GM18951 (cell line): ENCODE measurements around the gene MBNL1.
"Not testable (repeated sequence)": the region's sequence is repeated elsewhere in the genome, so short reads cannot be mapped to it uniquely, and the experiment has no call there.

Experiments used
- POLR2A ChIP-seq: IDR thresholded peaks from 4 replicates; pipeline ENCODE4 v1.6.1; 2011; ENCODE audit warnings: mild to moderate bottlenecking; ENCODE audit not compliant: insufficient read length, insufficient read depth; ENCODE audit errors: extremely low read depth
- in situ Hi-C: fragments of 300-500 bp; cut with MboI; formaldehyde crosslinking; loops from one replicate; pipeline ENCODE4 v1.12.0; 2022; ENCODE audit warnings: low sequenced_read_pairs, mixed read lengths, inconsistent platforms; ENCODE audit not compliant: unreplicated experiment

MBNL1 gene

GRCh38 chr3:152327203-152327602 lies 58.5 kb downstream of the MBNL1 start:
- in situ Hi-C loops, result no loop called here
- no peak for TF ChIP-seq POLR2A

- in situ Hi-C loops, result no loop called here
- TF ChIP-seq POLR2A, result no peak
Observed at GRCh38 chr3:152328841-152329240, 60.1 kb downstream of the MBNL1 start.

DNA sequence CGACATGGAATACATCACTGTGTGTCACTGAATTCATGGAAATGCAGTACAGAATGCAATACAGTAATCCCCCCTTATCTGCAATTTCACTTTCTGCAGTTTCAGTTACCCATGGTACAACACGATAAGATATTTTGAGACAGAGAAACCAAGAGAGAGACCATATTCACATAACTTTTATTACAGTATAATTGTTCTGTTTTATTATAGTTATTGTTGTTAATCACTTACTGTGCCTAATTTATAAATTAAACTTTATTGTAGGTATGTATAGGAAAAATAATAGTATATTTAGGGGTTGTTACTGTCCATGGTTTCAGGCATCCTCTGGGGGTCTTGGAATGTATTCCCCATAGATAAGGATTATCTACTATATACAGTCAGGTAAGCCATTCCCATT lies 61.8 kb downstream of the MBNL1 start:
- no peak for TF ChIP-seq POLR2A
- in situ Hi-C loops, result no loop called here

DNA sequence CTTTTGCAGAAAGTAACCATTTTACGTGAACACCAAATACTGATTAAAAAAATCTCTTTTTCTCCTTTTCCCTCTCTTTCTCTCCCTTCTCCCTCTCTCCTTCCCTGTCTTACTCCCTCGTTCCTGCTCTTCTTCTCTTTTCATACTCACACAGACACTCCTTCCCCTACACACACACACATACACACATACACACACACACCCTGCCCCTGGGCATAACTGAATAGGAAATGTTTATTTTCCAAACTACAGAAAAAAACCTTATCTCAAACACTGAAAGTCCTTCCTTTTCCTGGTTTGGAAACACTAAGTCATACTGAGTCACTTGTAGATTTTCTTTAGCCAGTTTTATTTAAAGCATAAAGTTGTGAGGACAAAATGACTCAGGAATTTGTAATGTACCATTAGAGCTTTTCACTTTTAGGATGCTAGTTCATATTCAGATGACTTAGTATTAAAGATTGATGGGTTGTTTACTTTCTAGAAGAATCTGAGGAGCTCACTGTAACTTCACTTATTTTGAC lies 62.4 kb downstream of the MBNL1 start:
- in situ Hi-C loops, result no loop called here
- no peak for TF ChIP-seq POLR2A

DNA sequence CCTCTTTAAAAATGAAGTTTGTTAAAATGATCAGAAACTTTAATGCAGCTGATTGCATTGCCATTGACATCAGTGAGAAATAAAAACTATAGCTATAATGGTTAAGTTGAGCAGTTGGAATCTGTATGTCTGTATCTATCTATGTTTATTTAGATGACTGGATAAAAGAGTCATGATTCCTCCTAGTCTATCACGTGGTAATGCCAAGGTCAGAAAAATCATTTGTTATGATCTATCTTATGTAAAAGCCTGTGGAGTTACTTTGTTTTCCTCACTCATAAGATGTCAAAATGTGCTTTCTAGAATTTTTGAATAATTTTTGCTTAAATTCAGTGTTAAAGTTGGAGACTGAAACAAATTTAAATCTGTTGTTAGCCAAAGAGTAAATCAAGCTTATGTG lies 63.3 kb downstream of the MBNL1 start:
- in situ Hi-C loops, result no loop called here
- TF ChIP-seq POLR2A, result no peak

DNA sequence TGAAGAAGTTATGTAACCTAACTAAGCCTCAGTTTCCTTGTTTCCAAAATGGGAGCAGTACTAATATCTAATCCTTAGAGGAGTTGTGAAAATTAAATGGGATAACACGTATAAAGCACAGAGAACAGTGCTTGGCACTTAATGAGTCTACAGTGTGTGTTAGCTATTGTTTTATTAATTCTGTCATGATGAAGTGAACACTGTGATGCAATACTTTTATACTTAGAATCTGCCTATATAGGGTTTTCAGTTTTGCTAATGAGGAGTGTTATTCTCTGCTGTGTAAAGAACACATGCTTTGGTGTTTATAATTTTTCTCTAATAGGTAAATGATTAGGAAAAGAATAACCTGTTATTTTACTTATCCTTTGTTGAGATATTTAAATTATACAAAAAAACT lies 65.2 kb downstream of the MBNL1 start:
- in situ Hi-C loops, result no loop called here
- no peak for TF ChIP-seq POLR2A

- TF ChIP-seq POLR2A, result no peak
- in situ Hi-C loops, result no loop called here
Observed at GRCh38 chr3:152334761-152335160, 66.0 kb downstream of the MBNL1 start.

- no peak for TF ChIP-seq POLR2A
- in situ Hi-C loops, result no loop called here
Observed at GRCh38 chr3:152335273-152335672, 66.5 kb downstream of the MBNL1 start.

DNA sequence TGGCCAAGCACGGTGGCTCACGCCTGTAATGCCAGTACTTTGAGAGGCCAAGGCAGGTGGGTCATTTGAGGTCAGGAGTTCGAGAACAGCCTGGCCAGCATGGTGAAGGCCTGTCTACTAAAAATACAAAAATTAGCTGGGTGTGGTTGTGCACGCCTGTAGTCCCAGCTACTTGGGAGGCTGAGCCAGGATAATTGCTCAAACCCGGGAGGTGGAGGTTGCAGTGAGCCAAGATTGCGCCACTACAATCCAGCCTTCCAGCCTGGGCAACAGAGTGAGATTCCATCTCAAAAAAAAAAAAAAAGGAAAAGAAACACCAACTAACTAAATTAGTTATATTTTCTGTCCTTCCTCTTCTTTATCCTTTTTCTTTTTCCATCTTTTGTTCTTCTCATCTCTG lies 68.6 kb downstream of the MBNL1 start:
- in situ Hi-C loops, result not testable (repeated sequence)

- TF ChIP-seq POLR2A, result no peak
- in situ Hi-C loops, result no loop called here
Observed at GRCh38 chr3:152338159-152338720, 69.5 kb downstream of the MBNL1 start.

DNA sequence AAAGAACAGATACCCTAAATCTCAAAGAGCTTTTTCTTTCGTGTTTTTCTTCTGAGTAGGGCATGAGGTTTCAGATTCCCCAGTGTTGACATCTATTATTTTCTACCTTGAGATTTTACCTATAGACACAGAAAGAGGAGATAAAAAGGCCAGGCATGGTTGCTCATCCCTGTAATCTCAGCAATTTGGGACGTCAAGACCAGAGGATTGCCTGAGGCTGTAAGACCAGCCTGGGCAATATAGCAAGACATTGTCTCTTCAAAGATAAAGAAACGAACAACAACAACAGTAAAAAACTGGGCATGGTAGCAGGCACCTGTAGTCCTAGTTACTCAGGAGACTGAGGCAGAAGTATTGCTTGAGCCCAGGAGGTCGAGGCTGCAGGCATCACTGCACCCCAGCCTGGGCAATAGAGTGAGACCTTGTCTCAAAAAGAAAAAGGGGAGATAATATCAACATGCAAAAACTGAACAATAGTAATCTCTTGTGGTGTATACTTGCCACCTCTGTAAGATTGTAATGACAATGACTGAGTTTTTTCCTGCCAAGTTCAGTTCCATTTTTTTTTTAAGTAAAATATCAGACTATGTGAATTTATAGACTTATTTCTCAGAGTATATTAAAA lies 71.3 kb downstream of the MBNL1 start:
- in situ Hi-C loops, result no loop called here
- TF ChIP-seq POLR2A, result no peak

GRCh38 chr3:152345233-152345632 lies 76.5 kb downstream of the MBNL1 start:
- TF ChIP-seq POLR2A, result no peak
- in situ Hi-C loops, result no loop called here

DNA sequence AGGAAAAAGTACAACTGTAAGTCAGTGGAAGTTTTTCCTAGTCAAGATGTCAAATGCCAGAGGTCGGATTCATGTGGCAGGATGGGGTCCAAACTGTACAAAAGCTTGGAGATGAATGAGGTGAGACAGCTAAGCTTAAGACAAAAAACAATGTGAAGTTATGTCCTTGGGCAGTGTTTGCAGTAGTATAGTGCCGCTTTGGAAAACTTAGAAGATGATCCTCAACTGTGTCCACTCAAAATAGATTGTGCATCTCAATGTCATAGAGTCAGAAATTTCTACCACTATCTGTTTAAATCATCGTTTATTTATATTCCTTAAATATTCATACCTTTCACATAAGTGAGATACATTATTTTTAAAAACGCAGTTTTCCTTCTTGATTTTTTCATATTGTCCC lies 77.3 kb downstream of the MBNL1 start:
- in situ Hi-C loops, result no loop called here
- TF ChIP-seq POLR2A, result no peak

DNA sequence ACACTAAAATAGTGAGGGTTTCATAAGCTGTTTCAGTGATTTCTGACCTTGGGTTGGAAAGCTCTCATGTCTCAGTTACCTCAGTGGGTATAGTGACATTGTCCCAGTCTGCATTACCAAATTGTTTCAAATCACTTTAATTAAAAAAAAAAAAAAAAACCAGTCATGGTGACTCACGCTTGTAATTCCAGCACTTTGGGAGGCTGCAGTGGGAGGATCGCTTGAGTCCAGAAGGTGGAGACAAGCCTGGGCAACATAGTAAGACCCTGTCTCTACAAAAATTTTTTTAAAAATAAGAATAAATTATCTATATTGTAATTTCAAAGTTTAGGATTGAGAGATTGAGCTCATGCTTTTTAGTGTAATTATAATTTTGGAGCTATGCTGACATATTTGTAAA lies 78.0 kb downstream of the MBNL1 start:
- in situ Hi-C loops, result no loop called here
- no peak for TF ChIP-seq POLR2A
